ENCODE results near the gene CALML6.
"Not testable (repeated sequence)": the region's sequence is repeated elsewhere in the genome, so short reads cannot be mapped to it uniquely, and the experiment has no call there.

Gene CALML6

DNA sequence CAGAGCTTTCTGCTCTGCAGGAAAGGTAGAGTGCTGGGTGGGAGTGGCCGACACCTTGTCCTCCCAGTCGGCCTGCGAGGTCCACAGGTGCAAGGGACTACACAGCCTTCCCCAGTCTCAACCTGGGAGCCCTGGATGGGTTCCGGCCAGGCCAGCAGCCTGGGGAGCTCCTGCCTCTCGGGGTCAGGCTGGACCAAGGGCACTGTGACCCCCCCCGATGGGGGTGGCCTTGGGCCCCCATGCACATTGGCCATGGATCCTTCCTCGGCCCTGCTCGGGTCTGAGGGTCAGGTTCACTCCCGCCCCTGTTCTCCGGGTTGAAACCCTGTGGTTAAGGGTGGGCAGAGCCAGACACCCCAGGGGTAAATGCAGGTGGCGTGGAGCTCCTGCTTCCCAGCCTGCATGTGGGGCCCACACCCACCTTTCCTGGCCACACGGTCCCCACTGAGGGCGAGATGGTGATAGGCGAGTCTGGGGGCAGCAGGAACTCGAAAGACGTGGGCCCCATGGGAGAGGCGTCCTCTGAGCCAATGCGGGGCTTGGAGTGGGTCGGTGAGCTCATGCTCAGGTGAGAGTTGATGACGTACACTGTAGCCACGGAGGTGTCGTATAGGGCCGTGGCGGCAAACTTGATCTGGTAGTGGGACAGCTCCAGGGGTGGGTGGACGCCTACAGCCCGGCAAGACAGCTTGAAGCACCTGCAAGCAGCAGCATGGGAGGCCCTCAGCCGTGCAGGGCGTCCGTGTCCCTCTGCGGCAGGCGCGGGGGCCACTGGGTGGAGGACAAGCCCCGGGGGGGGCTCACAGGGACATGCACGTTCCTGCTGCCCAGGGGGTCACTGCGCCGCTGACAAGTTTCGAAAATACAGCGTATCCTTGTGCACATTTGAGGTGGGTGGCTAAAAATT is 14.8 kb downstream of the CALML6 start:
- Histone ChIP-seq H3K36me3 (ENCODE audit: control insufficient read depth, insufficient read depth, low read length, severe bottlenecking) (no peaks in the 10 kb centered on the region), H3K9me3 (ENCODE audit: control insufficient read depth, low read length) (no peaks in the 10 kb centered on the region), H3K4me1 (ENCODE audit: control insufficient read depth, insufficient read depth, low read length) (no peaks in the 10 kb centered on the region), H3K27me3 (replicated peaks; ENCODE audit: control insufficient read depth, insufficient read depth, low read length) (peaks cover 5% of the 10 kb centered on the region), H3K9ac (ENCODE audit: low read length) (no peak overlapping the region), H3K4me3 (ENCODE audit: low read length) (no peak overlapping the region)
- DNase-seq (ENCODE audit: low read depth): no peak

DNA sequence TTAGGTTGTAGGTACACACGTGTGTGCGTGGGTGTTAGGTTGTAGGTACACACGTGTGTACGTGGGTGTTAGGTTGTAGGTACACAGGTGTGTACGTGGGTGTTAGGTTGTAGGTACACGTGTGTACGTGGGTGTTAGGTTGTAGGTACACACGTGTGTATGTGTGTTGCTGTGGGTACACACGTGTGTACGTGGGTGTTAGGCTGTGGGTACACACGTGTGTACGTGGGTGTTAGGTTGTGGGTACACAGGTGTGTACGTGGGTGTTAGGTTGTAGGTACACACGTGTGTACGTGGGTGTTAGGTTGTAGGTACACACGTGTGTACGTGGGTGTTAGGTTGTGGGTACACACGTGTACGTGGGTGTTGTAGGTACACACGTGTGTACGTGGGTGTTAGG is 19.8 kb downstream of the CALML6 start:
- H3K9me3 ChIP-seq (ENCODE audit: control insufficient read depth, low read length); H3K4me3 ChIP-seq (ENCODE audit: low read length); H3K4me1 ChIP-seq (ENCODE audit: control insufficient read depth, insufficient read depth, low read length); H3K9ac ChIP-seq (ENCODE audit: low read length); DNase-seq (ENCODE audit: low read depth); H3K36me3 ChIP-seq (ENCODE audit: control insufficient read depth, insufficient read depth, low read length, severe bottlenecking): not testable (repeated sequence)
- H3K27me3 ChIP-seq (replicated peaks; ENCODE audit: control insufficient read depth, insufficient read depth, low read length): peaks cover 27% of the 10 kb centered on the region

DNA sequence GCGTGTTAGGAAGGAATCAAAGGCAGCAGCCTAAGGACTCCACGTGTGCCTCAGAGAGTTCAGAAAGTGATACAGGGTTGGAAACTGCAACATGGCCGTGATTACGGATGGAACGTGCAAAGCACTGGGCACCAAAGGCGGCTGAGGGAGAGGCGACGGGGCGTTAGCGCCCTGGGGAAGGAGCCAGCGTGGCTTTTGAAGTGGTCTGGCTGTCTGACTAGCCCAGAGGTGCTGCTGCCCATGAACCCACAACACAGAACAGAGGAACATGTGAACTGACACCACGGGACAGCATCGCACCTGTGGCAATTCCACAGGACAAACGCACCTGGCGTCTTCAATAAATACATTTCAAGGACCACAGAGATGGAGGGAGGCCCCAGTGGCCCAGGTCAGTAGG is 22.0 kb downstream of the CALML6 start:
- Histone ChIP-seq H3K36me3 (ENCODE audit: control insufficient read depth, insufficient read depth, low read length, severe bottlenecking) (no peaks in the 10 kb centered on the region), H3K9ac (ENCODE audit: low read length) (no peak overlapping the region), H3K9me3 (ENCODE audit: control insufficient read depth, low read length) (no peaks in the 10 kb centered on the region), H3K4me3 (ENCODE audit: low read length) (no peak overlapping the region), H3K27me3 (replicated peaks; ENCODE audit: control insufficient read depth, insufficient read depth, low read length) (peaks cover 39% of the 10 kb centered on the region), H3K4me1 (ENCODE audit: control insufficient read depth, insufficient read depth, low read length) (no peaks in the 10 kb centered on the region)
- no peak for DNase-seq (ENCODE audit: low read depth)

DNA sequence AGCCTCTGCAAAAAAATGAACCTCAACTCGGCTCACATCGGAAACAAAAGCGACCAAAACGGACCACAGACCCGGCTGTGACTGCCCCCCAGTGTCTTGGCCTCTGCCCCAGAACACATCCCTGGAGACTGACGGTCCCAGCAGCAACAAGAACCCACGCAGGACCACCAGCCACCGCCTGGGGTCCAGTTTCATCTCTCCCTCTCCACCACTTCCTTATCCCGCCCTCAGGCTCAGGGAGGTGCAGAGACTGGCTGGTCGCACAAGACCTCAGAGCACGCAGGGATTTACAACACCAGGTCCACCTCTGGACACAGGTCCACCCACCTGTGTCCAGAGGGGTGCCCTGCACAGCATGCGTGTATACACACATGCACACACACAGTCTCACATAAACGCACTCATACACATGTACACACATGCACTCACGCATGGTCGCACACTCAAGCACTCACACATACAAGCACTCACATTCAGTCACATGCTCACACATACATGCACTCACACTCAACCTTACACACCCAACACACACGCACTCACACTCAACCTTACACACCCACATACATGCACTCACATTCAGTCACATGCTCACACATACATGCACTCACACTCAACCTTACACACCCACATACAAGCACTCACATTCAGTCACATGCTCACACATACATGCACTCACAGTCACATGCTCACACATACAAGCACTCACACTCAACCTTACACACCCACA is 22.7 kb downstream of the CALML6 start:
- no peaks in the 10 kb centered on the region for H3K4me1 ChIP-seq (ENCODE audit: control insufficient read depth, insufficient read depth, low read length)
- H3K27me3 ChIP-seq (replicated peaks; ENCODE audit: control insufficient read depth, insufficient read depth, low read length): peaks cover 46% of the 10 kb centered on the region
- no peak overlapping the region for H3K9ac ChIP-seq (ENCODE audit: low read length)
- H3K9me3 ChIP-seq (ENCODE audit: control insufficient read depth, low read length): no peaks in the 10 kb centered on the region
- no peak overlapping the region for H3K4me3 ChIP-seq (ENCODE audit: low read length)
- no peaks in the 10 kb centered on the region for H3K36me3 ChIP-seq (ENCODE audit: control insufficient read depth, insufficient read depth, low read length, severe bottlenecking)
- no peak for DNase-seq (ENCODE audit: low read depth)

DNA sequence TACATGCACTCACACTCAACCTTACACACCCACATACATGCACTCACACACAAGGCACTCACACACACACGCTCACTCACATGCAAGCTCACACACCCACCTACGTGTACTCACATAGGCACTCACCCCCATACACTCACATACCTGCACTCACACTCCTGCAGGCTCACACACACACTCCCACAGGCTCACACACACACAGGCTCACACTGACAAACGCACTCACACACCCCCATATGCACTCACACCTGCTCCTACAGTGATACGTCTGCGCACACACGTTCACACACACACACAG is 23.2 kb downstream of the CALML6 start:
- no peak for DNase-seq (ENCODE audit: low read depth)
- no peaks in the 10 kb centered on the region for H3K4me1 ChIP-seq (ENCODE audit: control insufficient read depth, insufficient read depth, low read length)
- H3K27me3 ChIP-seq (replicated peaks; ENCODE audit: control insufficient read depth, insufficient read depth, low read length): peaks cover 51% of the 10 kb centered on the region
- no peaks in the 10 kb centered on the region for H3K9me3 ChIP-seq (ENCODE audit: control insufficient read depth, low read length)
- no peaks in the 10 kb centered on the region for H3K36me3 ChIP-seq (ENCODE audit: control insufficient read depth, insufficient read depth, low read length, severe bottlenecking)
- H3K4me3 ChIP-seq (ENCODE audit: low read length): no peak overlapping the region
- no peak overlapping the region for H3K9ac ChIP-seq (ENCODE audit: low read length)

DNA sequence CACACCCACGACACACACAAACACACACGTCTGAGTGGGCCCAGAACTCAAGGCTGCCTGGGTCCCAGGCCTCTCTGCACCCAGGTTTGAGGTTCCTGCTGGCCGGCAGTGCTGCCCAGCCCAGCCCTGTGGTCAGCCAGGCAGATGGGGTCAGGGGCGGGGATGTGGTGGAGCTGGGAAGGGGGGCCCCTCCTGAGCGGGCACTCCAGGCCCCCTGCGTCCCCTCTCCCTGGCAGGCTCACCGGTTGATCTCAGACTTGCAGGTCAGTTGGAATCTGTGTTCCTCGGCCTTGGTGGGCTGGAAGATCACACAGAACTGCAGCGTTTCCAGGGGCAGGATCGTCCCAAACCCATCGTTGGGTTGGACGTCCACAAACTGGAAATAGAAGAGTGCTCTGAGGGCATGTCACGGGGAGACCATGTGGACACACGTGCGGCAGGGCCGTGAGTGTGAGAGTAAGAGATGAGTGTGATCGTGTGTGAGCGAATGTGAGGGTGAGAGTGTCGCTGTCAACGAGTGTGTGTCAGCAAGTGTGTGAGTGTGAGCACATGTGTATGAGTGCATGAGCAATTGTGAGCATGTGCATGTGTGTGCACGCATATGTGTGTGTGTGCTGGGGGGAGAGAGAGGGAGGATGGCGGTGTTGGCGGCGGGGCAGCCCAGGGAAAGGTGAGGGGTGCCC is 23.7 kb downstream of the CALML6 start:
- no peaks in the 10 kb centered on the region for H3K9me3 ChIP-seq (ENCODE audit: control insufficient read depth, low read length)
- H3K4me3 ChIP-seq (ENCODE audit: low read length): no peak overlapping the region
- H3K4me1 ChIP-seq (ENCODE audit: control insufficient read depth, insufficient read depth, low read length): no peaks in the 10 kb centered on the region
- no peaks in the 10 kb centered on the region for H3K36me3 ChIP-seq (ENCODE audit: control insufficient read depth, insufficient read depth, low read length, severe bottlenecking)
- H3K27me3 ChIP-seq (replicated peaks; ENCODE audit: control insufficient read depth, insufficient read depth, low read length): peaks cover 56% of the 10 kb centered on the region
- no peak overlapping the region for H3K9ac ChIP-seq (ENCODE audit: low read length)
- no peak for DNase-seq (ENCODE audit: low read depth)

DNA sequence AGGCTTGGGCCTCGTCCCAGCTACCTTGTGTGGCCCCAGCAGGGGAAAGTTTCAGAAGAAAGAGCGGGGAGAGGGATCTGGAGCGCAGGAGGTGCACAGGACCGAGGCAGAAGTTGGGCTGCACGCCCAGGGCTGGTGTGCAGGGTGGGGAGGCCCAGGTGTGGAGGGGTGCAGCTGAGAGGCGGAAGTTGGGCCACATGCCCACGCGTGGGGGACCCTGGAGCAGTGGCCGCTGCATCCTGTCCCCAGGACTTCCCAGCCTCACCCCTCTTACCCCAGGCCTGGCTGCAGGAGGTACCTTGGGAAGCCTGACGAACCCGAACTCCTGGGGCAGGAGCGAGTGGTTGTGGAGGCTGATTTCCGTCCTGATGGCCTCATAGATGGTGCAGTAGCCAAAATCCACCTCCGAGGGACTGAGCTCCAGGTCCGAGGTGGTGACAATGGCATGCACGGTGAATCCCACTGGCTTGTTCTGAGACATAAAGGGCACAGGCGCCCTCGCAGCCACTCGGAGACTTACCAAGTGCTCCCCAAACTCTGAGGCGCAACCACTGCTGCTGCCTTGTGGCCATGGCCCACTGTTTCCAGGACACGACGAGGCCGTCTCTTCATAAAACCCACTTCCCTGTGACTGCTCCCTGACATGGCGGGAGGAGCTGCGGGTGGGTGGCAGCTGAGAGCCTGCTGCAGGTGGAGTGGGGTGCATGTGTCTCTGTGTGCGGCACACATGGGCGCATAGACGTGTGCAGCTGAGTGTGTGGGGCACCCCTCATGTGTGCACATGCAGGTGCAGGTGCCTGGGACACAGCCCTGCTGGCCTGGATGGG is 24.4 kb downstream of the CALML6 start:
- H3K4me3 ChIP-seq (ENCODE audit: low read length): no peak overlapping the region
- H3K4me1 ChIP-seq (ENCODE audit: control insufficient read depth, insufficient read depth, low read length): no peaks in the 10 kb centered on the region
- H3K9ac ChIP-seq (ENCODE audit: low read length): no peak overlapping the region
- DNase-seq (ENCODE audit: low read depth): no peak
- H3K36me3 ChIP-seq (ENCODE audit: control insufficient read depth, insufficient read depth, low read length, severe bottlenecking): no peaks in the 10 kb centered on the region
- H3K9me3 ChIP-seq (ENCODE audit: control insufficient read depth, low read length): no peaks in the 10 kb centered on the region
- peaks cover 58% of the 10 kb centered on the region for H3K27me3 ChIP-seq (replicated peaks; ENCODE audit: control insufficient read depth, insufficient read depth, low read length)

DNA sequence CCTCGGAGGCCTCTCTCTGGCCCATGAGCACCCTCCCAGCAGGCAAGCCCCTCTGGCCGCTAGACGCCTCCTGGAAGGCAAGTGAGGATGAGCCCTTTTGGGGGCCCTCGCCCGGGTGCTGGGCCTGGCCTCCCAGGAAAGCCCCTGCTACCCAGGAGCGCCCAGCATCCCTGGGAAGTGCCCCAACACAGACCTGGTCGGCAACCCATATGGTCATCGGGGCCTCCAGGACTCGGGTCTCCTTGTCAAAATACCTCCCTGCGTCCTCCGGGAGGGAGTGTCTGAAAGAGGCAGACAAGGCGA is 25.0 kb downstream of the CALML6 start:
- no peaks in the 10 kb centered on the region for H3K4me1 ChIP-seq (ENCODE audit: control insufficient read depth, insufficient read depth, low read length)
- no peaks in the 10 kb centered on the region for H3K36me3 ChIP-seq (ENCODE audit: control insufficient read depth, insufficient read depth, low read length, severe bottlenecking)
- no peaks in the 10 kb centered on the region for H3K9me3 ChIP-seq (ENCODE audit: control insufficient read depth, low read length)
- H3K4me3 ChIP-seq (ENCODE audit: low read length): no peak overlapping the region
- peaks cover 58% of the 10 kb centered on the region for H3K27me3 ChIP-seq (replicated peaks; ENCODE audit: control insufficient read depth, insufficient read depth, low read length)
- H3K9ac ChIP-seq (ENCODE audit: low read length): no peak overlapping the region
- DNase-seq (ENCODE audit: low read depth): no peak

DNA sequence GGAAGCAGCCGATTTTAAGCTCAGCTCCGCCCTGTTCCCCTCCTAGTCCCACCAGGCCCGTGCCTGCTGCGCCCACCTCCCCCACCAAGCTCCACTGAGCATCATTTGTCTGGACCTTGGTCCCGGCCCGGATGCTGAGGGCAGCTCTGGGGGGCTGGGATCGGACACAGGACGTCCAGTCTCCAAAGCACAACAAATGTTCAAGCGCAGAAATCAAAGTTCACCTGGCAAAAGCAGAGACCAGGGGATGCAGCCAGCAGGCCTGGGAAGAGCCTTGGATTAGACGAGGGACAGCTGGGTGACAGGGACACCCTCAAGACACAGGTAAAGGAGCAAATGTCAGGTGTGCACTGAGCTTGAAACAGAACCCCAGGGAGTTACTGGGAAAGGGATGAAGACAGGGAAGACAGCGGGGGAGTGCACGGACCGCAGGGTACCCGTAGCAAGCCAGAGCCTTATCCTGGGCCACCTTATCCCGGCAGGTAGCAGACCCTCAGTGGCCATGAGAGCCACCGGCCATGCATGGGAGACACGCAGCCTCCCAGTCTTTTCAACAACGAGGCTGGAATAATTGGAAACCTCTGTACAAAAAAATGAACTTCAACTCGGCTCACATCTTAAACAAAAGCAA is 26.3 kb downstream of the CALML6 start:
- Histone ChIP-seq H3K27me3 (replicated peaks; ENCODE audit: control insufficient read depth, insufficient read depth, low read length) (peaks cover 62% of the 10 kb centered on the region), H3K9me3 (ENCODE audit: control insufficient read depth, low read length) (no peaks in the 10 kb centered on the region), H3K36me3 (ENCODE audit: control insufficient read depth, insufficient read depth, low read length, severe bottlenecking) (no peaks in the 10 kb centered on the region), H3K4me1 (ENCODE audit: control insufficient read depth, insufficient read depth, low read length) (peaks cover 1% of the 10 kb centered on the region), H3K4me3 (ENCODE audit: low read length) (no peak overlapping the region), H3K9ac (ENCODE audit: low read length) (no peak overlapping the region)
- no peak for DNase-seq (ENCODE audit: low read depth)

GRCh38 chr1:1941868-1942752 is 27.1 kb downstream of the CALML6 start:
- Histone ChIP-seq H3K9me3 (ENCODE audit: control insufficient read depth, low read length) (no peaks in the 10 kb centered on the region), H3K4me3 (ENCODE audit: low read length) (no peak overlapping the region), H3K4me1 (ENCODE audit: control insufficient read depth, insufficient read depth, low read length) (peaks cover 9% of the 10 kb centered on the region), H3K9ac (ENCODE audit: low read length) (no peak overlapping the region), H3K36me3 (ENCODE audit: control insufficient read depth, insufficient read depth, low read length, severe bottlenecking) (no peaks in the 10 kb centered on the region), H3K27me3 (replicated peaks; ENCODE audit: control insufficient read depth, insufficient read depth, low read length) (peaks cover 58% of the 10 kb centered on the region)
- DNase-seq (ENCODE audit: low read depth): no peak
